Nephron (organoid): Measurements from ENCODE around the gene RNF220.
"Not testable (repeated sequence)": the region's sequence is repeated elsewhere in the genome, so short reads cannot be mapped to it uniquely, and the experiment has no call there.

Experiments used
- H3K27ac Mint-ChIP-seq, 3 experiments: 2 replicates each; pipeline ENCODE4 v1.8.0; 2020; ENCODE audit warnings: mixed read lengths in 3 of 3, mild to moderate bottlenecking in 2 of 3, moderate library complexity in 1 of 3
- H3K27me3 Mint-ChIP-seq: 2 replicates; pipeline ENCODE4 v1.8.0; 2021; ENCODE audit warnings: low read depth, mild to moderate bottlenecking, moderate library complexity, mixed read lengths
- H3K36me3 Mint-ChIP-seq: 2 replicates; pipeline ENCODE4 v1.8.0; 2020; ENCODE audit warnings: low read depth, mixed read lengths
- H3K4me1 Mint-ChIP-seq: 2 replicates; pipeline ENCODE4 v1.8.0; 2020; ENCODE audit warnings: mixed read lengths
- H3K4me3 Mint-ChIP-seq, 3 experiments: 2 replicates each; pipeline ENCODE4 v1.8.0; 2020; ENCODE audit warnings: mild to moderate bottlenecking in 3 of 3, mixed read lengths in 3 of 3, moderate library complexity in 2 of 3
- H3K9me3 Mint-ChIP-seq: 2 replicates; pipeline ENCODE4 v1.8.0; 2020; ENCODE audit warnings: mixed read lengths
- TF ChIP-seq, protein P1 (sequence below), 3 experiments: fragments of 200-600 bp; sonication (generic); IDR thresholded peaks; one replicate each; pipeline ENCODE4 v1.5.0; 2021; ENCODE audit warnings: antibody characterized with exemption in 3 of 3; ENCODE audit not compliant: unreplicated experiment in 3 of 3

RNF220 gene

DNA sequence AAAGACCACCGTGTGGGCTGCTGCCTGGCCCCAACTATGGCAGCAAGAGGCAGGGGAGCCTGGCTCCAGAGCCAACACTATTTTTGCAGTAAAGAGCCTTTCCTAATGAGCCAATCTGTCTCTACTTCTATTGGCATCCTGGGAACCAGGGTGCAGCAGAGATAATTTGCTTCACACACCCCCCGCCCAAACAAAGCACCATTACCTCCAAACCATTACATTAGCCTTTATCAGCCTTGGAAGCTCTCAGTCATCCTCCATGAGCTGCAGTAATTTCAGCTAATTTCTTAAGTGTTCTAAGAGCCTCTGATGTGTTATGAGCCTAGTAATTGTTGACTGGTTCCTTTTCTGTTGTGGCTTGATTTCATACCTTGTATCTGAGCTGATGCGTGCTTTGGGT, 291.0 kb downstream of the RNF220 start:
- TF ChIP-seq, protein P1, sequence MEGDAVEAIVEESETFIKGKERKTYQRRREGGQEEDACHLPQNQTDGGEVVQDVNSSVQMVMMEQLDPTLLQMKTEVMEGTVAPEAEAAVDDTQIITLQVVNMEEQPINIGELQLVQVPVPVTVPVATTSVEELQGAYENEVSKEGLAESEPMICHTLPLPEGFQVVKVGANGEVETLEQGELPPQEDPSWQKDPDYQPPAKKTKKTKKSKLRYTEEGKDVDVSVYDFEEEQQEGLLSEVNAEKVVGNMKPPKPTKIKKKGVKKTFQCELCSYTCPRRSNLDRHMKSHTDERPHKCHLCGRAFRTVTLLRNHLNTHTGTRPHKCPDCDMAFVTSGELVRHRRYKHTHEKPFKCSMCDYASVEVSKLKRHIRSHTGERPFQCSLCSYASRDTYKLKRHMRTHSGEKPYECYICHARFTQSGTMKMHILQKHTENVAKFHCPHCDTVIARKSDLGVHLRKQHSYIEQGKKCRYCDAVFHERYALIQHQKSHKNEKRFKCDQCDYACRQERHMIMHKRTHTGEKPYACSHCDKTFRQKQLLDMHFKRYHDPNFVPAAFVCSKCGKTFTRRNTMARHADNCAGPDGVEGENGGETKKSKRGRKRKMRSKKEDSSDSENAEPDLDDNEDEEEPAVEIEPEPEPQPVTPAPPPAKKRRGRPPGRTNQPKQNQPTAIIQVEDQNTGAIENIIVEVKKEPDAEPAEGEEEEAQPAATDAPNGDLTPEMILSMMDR (IDR thresholded peaks at IDR 0.05; ENCODE audit: unreplicated experiment in 3 of 3) = no peak
- Mint-ChIP-seq H3K4me3 (no peak overlapping the region), H3K27me3 (peaks cover 4% of the 10 kb centered on the region), H3K4me1 (no peaks in the 10 kb centered on the region), H3K9me3 (no peaks in the 10 kb centered on the region), H3K36me3 (peaks cover 5% of the 10 kb centered on the region), H3K27ac (no peak overlapping the region)

DNA sequence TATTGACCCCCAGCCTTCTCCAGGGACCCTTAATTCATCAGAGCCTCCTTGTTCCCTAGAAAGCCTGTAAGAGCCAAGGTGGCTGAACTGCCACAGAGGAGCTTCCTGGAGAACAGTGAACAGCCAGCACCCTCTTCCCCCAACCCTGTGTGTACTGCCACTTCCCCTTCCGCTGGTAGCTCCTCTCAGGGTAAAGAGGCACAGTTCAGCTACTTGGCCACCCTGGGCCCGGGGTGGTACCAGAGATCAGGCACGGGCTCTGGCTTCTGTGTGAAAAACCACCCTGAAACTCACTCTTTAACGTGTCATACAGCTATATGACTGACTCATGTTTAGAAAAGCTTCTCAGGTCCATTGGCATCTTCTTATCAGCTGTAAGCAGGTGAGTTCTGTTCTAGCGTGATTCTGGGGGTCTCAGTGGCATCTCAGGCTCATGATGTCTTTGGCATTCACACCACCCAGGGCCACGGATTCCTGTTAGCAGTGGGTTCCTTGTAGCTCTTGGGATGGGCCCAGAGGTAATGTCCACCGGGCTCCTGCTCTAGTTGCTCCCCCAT, 291.8 kb downstream of the RNF220 start:
- TF ChIP-seq, protein P1 (IDR thresholded peaks at IDR 0.05; ENCODE audit: unreplicated experiment in 3 of 3) = no peak
- Mint-ChIP-seq H3K4me1 (no peaks in the 10 kb centered on the region), H3K4me3 (no peak overlapping the region), H3K27ac (no peak overlapping the region), H3K9me3 (no peaks in the 10 kb centered on the region), H3K27me3 (peaks cover 4% of the 10 kb centered on the region), H3K36me3 (no peaks in the 10 kb centered on the region)

DNA sequence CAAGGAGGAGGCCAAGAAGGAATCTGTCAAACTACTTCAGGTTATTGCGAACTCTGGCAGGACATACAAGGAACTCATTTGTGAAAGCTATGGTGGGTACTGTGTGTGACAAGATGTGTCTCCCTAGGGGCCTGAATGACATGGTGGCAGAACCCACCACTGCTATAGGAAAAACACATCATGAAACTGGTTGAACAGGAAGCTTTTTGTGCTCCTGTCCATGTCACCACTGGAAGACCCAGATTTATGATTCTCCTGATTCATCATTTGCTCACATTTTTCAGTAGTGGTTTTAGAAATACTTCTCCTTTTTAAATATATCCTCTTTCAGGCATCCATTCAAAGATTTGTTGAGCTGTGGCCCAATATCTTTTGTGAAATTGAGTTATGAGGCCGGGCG, 293.1 kb downstream of the RNF220 start:
- H3K36me3 Mint-ChIP-seq = no peaks in the 10 kb centered on the region
- no peaks in the 10 kb centered on the region for H3K9me3 Mint-ChIP-seq
- H3K27ac Mint-ChIP-seq = no peak overlapping the region
- H3K4me1 Mint-ChIP-seq = no peaks in the 10 kb centered on the region
- H3K4me3 Mint-ChIP-seq = no peak overlapping the region
- TF ChIP-seq, protein P1 (IDR thresholded peaks at IDR 0.05; ENCODE audit: unreplicated experiment in 3 of 3) = no peak
- peaks cover 4% of the 10 kb centered on the region for H3K27me3 Mint-ChIP-seq

DNA sequence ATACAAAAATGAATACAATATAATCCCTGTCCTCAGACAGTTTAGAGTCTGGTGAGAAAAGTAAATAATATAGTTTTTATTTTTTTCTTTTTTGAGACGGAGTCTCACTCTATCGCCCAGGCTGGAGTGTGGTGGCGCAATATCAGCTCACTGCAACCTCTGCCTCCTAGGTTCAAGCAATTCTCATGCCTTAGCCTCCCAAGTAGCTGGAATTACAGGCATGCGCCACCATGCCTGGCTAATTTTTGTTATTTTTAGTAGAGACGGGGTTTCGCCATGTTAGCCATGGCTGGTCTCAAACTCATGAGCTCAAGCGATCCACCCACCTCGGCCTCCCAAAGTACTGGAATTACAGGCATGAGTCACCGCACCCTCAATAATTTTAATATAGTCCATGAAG, 294.3 kb downstream of the RNF220 start:
- H3K27me3 Mint-ChIP-seq, H3K4me1 Mint-ChIP-seq, H3K4me3 Mint-ChIP-seq, H3K36me3 Mint-ChIP-seq, H3K27ac Mint-ChIP-seq, H3K9me3 Mint-ChIP-seq: not testable (repeated sequence)

DNA sequence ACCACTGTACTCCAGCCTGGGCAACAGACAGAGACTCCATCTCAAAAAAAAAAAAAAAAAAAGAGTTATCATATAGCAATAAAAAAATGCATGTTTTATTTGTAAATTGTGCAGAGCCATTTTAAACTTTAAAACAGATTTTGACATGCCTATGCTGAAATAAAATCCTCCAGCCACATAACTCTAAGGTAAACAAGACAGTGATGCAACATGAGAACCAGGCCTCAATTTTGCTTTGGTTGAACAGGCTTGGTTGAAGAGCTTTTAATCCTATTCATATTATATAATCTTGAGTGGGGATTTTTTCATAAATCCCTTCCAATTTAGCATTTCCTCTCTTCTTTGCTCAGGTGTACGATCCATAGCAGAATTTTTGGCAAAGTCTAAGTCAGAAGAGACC, 295.5 kb downstream of the RNF220 start:
- peaks cover 4% of the 10 kb centered on the region for H3K27me3 Mint-ChIP-seq
- no peaks in the 10 kb centered on the region for H3K4me1 Mint-ChIP-seq

DNA sequence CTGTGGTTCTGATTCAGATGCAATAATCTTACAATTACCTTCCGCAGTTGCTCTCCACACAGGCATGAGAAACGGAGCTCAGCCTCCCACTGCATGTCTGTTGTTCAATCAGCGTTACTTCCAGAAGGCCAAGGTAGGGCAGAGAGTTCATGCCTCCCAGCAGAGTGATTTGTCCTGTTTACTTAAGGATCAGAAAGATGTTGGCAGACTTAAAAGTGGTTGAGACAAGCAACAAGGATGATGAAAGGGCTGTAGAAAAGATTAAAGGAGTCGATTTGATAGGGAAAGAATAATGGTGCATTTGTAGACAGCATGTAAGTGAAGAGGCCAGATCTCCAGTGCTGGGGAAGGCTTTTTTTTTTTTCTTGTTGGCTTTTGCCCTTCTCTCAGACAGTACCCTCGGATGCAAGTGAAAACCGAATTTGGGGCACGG, 296.1 kb downstream of the RNF220 start:
- no peak overlapping the region for H3K4me3 Mint-ChIP-seq
- no peaks in the 10 kb centered on the region for H3K36me3 Mint-ChIP-seq
- H3K9me3 Mint-ChIP-seq = no peaks in the 10 kb centered on the region
- H3K27ac Mint-ChIP-seq = no peak overlapping the region
- H3K4me1 Mint-ChIP-seq = no peaks in the 10 kb centered on the region
- H3K27me3 Mint-ChIP-seq = peaks cover 4% of the 10 kb centered on the region
- TF ChIP-seq, protein P1 (IDR thresholded peaks at IDR 0.05; ENCODE audit: unreplicated experiment in 3 of 3) = no peak

More for the DNA sequence above, 295.5 kb downstream of the RNF220 start:
- Mint-ChIP-seq H3K9me3 (no peaks in the 10 kb centered on the region), H3K4me3 (no peak overlapping the region), H3K36me3 (no peaks in the 10 kb centered on the region), H3K27ac (no peak overlapping the region)
- TF ChIP-seq, protein P1 (IDR thresholded peaks at IDR 0.05; ENCODE audit: unreplicated experiment in 3 of 3) = no peak
